ENCODE results near the gene CHCHD6. TPM values are rescaled to one million over a fixed set of nuclear protein-coding genes. Genes with fewer than 3 reads are reported as not detected.

Gene CHCHD6
- total RNA-seq, 1 experiment from 2014 or later, result 40.9 TPM

- POLR2A ChIA-PET, result no interaction called here
Observed at GRCh38 chr3:126836220-126836860, 132.3 kb downstream of the CHCHD6 start.

GRCh38 chr3:126837773-126838172, 133.7 kb downstream of the CHCHD6 start:
- H3K27ac Mint-ChIP-seq, result no peak overlapping the region
- H3K36me3 Mint-ChIP-seq, result no peaks in the 10 kb centered on the region
- ChIA-PET POLR2A (no interaction called here), CTCF (interaction anchor here (1.4 kb wide), 1 partner anchor 11 kb away, joined by 3 read pairs; no protein-coding TSS in a partner anchor)
- H3K27me3 Mint-ChIP-seq (ENCODE audit: low read depth), result no peaks in the 10 kb centered on the region
- no peaks in the 10 kb centered on the region; the same call in 1 of the 2 replicates for H3K4me1 Mint-ChIP-seq
- no peak overlapping the region for H3K4me3 Mint-ChIP-seq
- DNase-seq (ENCODE audit: low spot score) (no peak), ATAC-seq (no peak)
- no peaks in the 10 kb centered on the region; the same call in 1 of the 2 replicates for H3K9me3 Mint-ChIP-seq
- TF ChIP-seq PRDM15 (CRISPR knock-in tag; IDR thresholded peaks at IDR 0.05), result no peak
- TF ChIP-seq E2F1 (CRISPR knock-in tag; IDR thresholded peaks at IDR 0.05), result no peak
- TF ChIP-seq TEAD4 (CRISPR knock-in tag; IDR thresholded peaks at IDR 0.05), result no peak
- no peak for TF ChIP-seq SMAD4 (CRISPR knock-in tag; IDR thresholded peaks at IDR 0.05)
- TF ChIP-seq ELF4 (CRISPR knock-in tag; IDR thresholded peaks at IDR 0.05; ENCODE audit: low read depth), result no peak
- TF ChIP-seq, protein P1, sequence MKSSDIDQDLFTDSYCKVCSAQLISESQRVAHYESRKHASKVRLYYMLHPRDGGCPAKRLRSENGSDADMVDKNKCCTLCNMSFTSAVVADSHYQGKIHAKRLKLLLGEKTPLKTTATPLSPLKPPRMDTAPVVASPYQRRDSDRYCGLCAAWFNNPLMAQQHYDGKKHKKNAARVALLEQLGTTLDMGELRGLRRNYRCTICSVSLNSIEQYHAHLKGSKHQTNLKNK (CRISPR knock-in tag; IDR thresholded peaks at IDR 0.05), result no peak

More at GRCh38 chr3:126836220-126836860, 132.3 kb downstream of the CHCHD6 start:
- ATAC-seq (no peak), DNase-seq (ENCODE audit: low spot score) (no peak)
- Mint-ChIP-seq H3K4me3 (no peak overlapping the region), H3K36me3 (no peaks in the 10 kb centered on the region), H3K27me3 (ENCODE audit: low read depth) (no peaks in the 10 kb centered on the region), H3K4me1 (no peaks in the 10 kb centered on the region; the same call in 1 of the 2 replicates), H3K27ac (no peak overlapping the region), H3K9me3 (no peaks in the 10 kb centered on the region; the same call in 1 of the 2 replicates)
- CTCF ChIA-PET, result interaction anchor here (0.8 to 1.5 kb wide), 8 partner anchors 9 to 157 kb away, joined by 3 to 6 read pairs (median 4); partner anchors contain the start of gene PLXNA1
- no peak for TF ChIP-seq SP1 (CRISPR knock-in tag; conservative IDR thresholded peaks at IDR 0.05)
- no peak for TF ChIP-seq SMAD4 (CRISPR knock-in tag; IDR thresholded peaks at IDR 0.05)
- TF ChIP-seq, protein P2, sequence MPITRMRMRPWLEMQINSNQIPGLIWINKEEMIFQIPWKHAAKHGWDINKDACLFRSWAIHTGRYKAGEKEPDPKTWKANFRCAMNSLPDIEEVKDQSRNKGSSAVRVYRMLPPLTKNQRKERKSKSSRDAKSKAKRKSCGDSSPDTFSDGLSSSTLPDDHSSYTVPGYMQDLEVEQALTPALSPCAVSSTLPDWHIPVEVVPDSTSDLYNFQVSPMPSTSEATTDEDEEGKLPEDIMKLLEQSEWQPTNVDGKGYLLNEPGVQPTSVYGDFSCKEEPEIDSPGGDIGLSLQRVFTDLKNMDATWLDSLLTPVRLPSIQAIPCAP (CRISPR knock-in tag; IDR thresholded peaks at IDR 0.05), result no peak
- TF ChIP-seq, protein P3, sequence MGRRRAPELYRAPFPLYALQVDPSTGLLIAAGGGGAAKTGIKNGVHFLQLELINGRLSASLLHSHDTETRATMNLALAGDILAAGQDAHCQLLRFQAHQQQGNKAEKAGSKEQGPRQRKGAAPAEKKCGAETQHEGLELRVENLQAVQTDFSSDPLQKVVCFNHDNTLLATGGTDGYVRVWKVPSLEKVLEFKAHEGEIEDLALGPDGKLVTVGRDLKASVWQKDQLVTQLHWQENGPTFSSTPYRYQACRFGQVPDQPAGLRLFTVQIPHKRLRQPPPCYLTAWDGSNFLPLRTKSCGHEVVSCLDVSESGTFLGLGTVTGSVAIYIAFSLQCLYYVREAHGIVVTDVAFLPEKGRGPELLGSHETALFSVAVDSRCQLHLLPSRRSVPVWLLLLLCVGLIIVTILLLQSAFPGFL (CRISPR knock-in tag; IDR thresholded peaks at IDR 0.05; ENCODE audit: borderline replicate concordance), result no peak
- TF ChIP-seq, protein P4, sequence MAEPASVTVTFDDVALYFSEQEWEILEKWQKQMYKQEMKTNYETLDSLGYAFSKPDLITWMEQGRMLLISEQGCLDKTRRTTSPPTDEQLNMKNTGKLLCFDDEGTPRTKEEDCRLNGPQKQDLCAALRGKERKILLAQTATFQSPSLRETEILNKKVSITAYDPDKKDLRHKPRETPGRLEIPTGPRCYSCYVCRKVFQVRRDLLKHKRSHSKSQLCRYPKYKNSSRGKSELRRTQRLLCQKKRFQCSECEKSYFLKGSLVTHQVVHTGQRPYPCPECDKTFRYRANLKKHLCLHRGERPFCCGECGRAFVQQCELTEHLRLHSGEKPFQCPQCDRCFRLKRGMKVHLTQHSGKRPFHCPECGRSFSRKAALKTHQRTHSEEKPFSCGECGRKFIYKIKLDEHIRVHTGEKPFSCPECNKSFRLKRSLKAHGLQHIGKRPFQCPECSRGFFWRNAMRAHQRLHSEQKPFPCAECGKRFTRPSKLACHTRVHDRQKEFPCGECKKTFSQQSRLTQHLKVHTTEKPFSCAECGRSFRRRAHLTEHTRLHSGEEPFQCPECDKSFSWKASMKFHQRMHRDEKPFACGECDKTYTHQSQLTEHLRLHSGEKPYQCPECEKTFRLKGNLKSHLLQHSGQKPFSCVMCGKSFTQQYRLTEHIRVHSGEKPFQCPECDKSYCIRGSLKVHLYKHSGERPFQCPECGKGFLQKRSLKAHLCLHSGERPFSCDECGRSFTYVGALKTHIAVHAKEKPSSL (CRISPR knock-in tag; conservative IDR thresholded peaks at IDR 0.05), result no peak
- no peak for TF ChIP-seq OVOL2 (CRISPR knock-in tag; IDR thresholded peaks at IDR 0.05; ENCODE audit: borderline replicate concordance)
- no peak for TF ChIP-seq NFATC4 (CRISPR knock-in tag; IDR thresholded peaks at IDR 0.05)
- TF ChIP-seq, protein P5, sequence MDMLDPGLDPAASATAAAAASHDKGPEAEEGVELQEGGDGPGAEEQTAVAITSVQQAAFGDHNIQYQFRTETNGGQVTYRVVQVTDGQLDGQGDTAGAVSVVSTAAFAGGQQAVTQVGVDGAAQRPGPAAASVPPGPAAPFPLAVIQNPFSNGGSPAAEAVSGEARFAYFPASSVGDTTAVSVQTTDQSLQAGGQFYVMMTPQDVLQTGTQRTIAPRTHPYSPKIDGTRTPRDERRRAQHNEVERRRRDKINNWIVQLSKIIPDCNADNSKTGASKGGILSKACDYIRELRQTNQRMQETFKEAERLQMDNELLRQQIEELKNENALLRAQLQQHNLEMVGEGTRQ (CRISPR knock-in tag; IDR thresholded peaks at IDR 0.05), result no peak
- no peak for TF ChIP-seq NFYB (CRISPR knock-in tag; conservative IDR thresholded peaks at IDR 0.05; ENCODE audit: low read depth)
- no peak for TF ChIP-seq ZNF671 (CRISPR knock-in tag; IDR thresholded peaks at IDR 0.05)
- TF ChIP-seq, protein P6, sequence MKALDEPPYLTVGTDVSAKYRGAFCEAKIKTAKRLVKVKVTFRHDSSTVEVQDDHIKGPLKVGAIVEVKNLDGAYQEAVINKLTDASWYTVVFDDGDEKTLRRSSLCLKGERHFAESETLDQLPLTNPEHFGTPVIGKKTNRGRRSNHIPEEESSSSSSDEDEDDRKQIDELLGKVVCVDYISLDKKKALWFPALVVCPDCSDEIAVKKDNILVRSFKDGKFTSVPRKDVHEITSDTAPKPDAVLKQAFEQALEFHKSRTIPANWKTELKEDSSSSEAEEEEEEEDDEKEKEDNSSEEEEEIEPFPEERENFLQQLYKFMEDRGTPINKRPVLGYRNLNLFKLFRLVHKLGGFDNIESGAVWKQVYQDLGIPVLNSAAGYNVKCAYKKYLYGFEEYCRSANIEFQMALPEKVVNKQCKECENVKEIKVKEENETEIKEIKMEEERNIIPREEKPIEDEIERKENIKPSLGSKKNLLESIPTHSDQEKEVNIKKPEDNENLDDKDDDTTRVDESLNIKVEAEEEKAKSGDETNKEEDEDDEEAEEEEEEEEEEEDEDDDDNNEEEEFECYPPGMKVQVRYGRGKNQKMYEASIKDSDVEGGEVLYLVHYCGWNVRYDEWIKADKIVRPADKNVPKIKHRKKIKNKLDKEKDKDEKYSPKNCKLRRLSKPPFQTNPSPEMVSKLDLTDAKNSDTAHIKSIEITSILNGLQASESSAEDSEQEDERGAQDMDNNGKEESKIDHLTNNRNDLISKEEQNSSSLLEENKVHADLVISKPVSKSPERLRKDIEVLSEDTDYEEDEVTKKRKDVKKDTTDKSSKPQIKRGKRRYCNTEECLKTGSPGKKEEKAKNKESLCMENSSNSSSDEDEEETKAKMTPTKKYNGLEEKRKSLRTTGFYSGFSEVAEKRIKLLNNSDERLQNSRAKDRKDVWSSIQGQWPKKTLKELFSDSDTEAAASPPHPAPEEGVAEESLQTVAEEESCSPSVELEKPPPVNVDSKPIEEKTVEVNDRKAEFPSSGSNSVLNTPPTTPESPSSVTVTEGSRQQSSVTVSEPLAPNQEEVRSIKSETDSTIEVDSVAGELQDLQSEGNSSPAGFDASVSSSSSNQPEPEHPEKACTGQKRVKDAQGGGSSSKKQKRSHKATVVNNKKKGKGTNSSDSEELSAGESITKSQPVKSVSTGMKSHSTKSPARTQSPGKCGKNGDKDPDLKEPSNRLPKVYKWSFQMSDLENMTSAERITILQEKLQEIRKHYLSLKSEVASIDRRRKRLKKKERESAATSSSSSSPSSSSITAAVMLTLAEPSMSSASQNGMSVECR (CRISPR knock-in tag; IDR thresholded peaks at IDR 0.05; ENCODE audit: borderline replicate concordance), result no peak
- no peak for TF ChIP-seq TEAD4 (CRISPR knock-in tag; IDR thresholded peaks at IDR 0.05)

Data from WTC11 (cell line).